ENCODE results near the gene LBHD2.
"Not testable (repeated sequence)": the region's sequence is repeated elsewhere in the genome, so short reads cannot be mapped to it uniquely, and the experiment has no call there.

The LBHD2 gene

DNA sequence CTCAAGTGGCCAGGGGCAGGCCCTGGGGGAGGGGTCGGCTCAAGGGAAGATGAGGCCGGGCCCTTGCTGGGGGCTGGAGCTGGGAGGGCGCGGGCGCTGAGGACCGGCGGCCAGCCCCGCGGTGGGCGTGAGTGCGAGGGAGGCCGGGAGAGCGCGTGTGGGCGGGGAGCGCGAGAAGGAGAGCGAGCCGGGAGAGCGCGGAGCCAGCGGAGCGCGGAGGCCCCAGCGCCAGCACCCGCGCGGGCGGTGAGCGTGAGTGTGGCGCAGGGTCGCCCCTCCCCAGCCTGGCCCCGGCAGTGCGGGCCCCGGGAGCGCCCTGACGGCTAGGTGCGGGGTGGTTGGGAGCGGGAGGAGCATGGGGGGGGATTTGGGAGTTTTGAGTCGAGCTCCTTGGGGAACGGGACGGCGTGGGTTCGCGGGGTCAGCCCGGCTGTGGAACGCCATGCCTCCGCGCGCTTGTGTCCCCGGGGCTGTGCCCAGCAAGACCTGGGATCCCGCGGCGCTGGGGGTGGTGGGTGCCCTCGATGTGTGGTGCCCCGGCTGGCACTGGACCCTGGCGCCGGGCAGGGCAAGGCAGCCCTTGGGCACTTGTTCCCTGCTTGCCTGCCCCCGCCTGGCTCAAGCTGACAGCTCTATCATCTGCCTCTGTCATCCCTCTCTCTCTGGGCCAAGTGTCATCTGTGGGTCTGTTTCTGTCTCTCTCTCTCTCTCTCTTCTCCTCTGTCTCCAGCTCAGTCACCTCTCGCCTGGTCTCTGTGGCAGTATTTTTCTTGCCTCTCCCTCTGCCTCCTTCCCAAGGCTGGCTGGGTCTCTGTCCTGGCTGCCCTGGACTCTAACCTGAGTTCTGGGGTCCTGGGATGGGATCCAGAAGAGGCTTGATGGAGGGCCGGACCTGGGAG, at the start of gene LBHD2:
TSS of gene LBHD2 (plus strand) at position 190 of the 899 bp plus-strand sequence. CDS start 1,803 bp downstream, outside the sequence.
- FAIRE-seq, result no peak

DNA sequence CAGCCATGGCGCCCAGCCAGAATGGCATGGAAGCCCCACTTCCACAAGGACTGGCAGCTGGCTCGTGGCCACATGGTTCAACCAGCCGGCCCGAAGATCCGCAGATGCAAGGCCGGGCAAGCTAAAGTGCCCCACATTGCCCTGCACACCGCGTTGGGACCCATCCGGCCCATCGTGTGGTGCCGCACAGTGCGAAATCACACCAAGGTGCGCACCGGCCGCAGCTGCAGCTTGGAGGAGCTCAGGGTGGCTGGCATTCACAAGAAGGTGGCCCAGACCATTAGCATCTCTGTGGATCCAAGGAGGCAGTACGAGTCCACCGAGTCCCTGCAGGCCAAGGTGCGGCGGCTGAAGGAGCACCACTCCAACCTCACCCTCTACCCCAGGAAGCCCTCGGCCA, 42.5 kb upstream of the LBHD2 start:
- no peak for FAIRE-seq

DNA sequence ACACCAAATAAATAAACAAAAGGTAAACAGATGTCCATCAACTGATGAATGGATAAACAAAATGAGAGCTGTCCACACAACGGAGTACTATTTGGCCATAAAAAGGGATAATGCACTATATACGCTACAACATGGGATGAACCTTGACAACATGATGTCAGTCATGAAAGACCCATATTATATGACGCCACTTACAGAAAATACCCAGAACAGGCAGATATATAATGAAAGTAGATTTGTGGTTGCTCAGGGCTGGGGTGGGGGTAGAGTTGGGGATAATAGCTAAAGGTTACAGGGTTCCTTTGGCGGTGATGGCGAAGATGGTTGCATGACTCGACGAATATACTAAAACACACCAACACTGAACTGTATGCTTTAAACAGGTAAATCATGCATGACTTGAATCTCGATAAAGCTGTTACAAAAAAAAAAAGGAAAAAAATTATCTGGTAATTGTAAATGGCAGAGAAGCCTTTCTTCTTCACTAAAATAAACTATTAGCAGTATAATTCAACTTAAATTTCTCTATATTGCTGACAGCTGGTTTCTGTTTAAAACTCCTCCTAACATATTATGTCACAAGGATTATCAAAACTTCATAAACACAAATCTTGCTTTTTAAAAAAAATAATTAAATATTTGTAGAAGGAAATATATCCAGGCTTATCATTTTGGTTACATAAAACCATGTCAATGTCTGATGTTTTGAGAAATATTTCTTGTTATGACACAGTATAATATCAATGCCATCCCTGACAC, 40.6 kb upstream of the LBHD2 start:
- no peak for FAIRE-seq

DNA sequence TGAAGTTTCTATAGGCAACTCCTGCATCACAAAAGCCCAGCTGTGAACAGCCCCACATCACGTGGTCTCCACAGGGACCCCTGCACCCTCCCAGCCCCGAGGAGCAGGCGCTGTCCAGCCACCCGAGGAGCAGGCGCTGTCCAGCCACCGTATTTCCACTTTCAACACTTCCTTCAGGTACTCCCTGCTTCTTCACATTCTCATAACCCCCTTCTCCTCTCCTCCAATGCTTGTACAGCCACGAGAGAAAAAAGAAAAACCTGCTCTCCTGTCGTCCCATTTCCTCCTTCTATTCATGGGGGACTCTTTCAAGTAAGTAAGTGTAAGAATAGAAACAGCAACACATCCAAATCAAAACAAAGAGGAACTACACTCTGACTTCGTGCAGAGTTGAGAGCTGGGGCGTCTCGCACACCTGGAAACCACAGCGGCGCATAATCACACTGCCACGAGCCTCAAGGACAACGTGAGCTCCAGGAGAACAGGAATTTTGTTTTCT, 38.6 kb upstream of the LBHD2 start:
- FAIRE-seq, result no peak

DNA sequence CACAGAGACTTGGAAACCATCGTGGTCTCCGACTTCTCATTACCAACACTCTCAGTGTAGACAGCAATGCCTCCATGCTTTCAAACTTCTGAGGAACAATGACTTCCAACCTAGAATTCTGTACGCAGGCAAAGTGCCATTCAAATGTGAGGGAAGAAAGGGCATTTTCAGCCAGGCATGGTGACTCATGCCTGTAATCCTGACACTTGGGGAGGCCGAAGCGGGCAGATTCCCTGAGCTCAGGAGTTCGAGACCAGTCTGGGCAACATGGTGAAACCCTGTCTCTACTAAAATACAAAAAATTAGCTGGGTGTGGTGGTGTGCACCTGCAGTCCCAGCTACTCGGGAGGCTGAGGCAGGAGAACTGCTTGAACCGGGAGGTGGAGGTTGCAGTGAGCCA, 36.6 kb upstream of the LBHD2 start:
- not testable (repeated sequence) for FAIRE-seq

DNA sequence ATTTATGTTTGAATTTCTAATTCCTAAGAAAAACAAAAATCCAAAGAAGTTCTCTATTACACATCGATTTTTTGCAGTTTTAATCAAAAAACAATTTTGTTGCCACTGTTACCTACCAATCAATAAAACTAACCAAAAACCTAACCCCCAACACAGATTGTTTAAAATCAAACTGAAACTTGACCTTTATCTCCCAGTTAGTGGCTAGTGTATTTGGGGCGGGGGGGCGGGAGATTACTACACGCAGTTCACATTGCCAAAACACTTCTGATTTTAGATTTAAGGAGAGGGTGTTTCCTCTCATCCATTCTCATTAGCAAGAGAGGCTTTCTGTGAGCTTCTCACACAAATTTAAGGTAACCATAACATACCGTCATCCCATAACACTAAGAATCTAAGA, 33.1 kb upstream of the LBHD2 start:
- FAIRE-seq, result no peak

DNA sequence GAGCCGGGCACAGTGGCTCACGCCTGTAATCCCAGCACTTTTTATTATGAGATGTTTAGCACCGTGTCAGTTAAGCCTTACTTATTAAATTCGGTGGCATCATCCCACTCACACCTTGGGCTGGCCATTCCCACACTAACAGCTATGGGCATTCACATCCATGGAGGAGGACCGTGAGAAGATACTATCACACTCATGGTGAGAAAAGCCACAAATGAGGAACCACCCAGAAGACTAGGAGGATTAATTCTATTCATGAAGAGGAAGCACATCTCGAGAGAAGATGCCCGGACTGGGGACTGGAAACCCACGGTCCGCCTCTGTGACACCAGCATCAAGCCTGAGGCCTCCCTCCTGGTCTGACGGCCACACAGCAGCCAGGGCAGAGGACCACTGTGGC, 31.6 kb upstream of the LBHD2 start:
- no peak for FAIRE-seq

DNA sequence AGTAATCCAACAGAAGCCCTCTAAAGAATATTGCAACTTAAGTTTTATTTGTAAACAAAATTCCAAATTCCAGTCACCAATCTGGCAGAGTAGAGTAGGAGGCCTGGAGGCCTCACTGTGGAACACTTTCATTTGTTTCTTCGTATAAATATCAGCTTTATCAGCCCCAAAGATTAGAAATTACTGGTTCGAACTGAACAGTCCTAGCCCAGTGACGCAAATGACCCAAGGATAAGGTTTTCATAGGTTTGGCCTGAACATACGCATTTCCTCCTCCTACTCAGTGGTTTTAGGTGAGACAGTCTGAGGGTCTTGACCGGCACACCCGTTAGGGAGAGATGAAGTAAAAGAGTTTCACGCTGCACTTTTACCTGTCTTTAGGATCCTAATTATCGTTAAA, 28.3 kb upstream of the LBHD2 start:
- FAIRE-seq, result no peak

DNA sequence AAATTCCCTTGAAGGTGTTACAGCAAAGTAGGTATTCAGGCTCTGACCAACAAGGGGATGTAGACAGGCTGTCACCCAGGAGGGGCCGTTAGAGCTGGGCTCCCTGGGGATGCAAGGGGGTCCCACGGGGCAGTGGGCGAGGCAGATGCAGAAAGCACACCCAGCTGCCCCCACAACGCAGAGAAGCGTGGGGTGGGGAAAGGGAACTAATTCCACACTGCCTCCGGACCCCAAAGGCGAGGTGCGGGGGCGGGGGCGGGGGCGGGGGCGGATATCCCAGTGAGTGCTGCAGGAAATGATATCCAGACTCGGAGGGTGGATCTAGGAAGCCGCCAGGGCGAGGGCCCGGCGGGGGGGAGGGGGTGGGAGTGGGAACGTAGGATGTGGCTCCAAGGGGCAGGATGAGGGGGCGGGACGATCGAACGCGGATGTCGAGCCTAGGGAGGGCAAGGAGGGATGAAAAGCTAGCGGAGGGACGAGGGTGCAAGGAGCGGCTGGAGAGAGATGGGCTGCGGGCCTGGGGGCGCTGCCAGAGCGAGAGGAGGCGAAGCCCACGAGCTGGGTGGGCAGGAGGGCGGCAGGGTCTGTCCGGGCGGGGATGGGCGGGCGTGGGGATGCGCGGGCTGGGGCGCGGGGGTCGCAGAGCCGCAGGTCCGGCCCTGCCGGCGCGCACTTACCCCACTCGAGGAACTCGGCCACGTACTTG, 27.5 kb upstream of the LBHD2 start:
- no peak for FAIRE-seq

DNA sequence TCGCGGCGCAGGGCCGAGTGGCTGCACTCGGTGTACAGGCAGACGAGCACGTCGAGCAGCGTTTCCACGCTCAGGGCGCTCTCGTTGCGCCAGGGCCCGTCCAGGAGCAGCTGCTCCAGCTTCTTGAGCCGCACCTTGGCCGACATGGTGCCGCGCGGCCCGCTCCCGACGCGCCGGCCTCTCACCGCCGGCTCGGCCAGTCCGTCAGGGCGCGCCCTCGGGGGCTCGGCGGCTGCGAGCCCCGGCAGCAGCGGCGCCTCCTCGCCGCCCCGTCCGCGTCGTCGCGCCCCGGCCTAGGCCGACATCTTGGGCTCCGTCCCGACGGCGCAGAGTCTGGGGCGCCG, 27.0 kb upstream of the LBHD2 start:
- FAIRE-seq, result no peak

DNA sequence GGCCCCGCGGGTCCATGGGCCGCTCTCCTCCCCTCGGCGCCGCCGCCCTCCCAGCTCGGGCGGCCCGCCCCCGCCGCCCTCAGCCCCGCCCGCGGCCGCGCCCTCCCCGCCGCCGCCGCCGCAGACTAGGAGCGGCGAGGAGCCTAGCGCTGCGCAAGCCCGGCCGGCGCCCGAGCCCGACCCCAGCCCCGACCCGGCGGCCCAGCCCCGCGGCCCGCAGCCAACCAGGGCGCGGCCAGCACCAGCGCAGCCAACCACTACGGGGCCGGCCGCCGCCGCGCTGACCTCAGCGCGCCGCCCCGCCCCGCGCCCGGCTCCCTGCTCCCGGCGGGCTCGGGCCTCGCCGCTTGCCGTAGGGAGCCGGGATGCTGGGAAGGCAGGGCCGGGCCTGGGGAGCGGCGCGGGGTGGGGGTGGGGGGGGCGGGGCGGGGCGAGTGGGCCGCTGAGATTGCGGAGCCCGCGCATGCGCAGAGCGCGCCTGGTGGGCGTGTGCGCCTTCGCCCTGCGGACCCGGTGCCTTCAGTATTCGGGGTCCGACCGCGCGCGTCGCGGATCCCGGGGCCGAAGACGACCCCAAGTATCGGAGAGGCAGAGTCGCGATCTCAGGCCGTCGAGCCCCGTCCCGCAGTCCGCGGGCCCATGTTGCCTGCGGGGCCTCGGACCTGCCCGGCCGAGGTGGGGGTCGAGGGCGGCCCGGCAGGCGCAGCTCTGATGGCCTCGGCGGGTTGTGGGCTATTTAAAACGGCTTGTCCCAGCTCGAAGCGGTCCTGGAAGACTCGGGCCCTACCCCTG, 26.4 kb upstream of the LBHD2 start, which contains the start of gene CDC42BPB:
TSS of gene CDC42BPB (minus strand) at position 178 of the 792 bp plus-strand sequence. CDS start 376 bp downstream, outside the sequence.
- FAIRE-seq, result no peak

DNA sequence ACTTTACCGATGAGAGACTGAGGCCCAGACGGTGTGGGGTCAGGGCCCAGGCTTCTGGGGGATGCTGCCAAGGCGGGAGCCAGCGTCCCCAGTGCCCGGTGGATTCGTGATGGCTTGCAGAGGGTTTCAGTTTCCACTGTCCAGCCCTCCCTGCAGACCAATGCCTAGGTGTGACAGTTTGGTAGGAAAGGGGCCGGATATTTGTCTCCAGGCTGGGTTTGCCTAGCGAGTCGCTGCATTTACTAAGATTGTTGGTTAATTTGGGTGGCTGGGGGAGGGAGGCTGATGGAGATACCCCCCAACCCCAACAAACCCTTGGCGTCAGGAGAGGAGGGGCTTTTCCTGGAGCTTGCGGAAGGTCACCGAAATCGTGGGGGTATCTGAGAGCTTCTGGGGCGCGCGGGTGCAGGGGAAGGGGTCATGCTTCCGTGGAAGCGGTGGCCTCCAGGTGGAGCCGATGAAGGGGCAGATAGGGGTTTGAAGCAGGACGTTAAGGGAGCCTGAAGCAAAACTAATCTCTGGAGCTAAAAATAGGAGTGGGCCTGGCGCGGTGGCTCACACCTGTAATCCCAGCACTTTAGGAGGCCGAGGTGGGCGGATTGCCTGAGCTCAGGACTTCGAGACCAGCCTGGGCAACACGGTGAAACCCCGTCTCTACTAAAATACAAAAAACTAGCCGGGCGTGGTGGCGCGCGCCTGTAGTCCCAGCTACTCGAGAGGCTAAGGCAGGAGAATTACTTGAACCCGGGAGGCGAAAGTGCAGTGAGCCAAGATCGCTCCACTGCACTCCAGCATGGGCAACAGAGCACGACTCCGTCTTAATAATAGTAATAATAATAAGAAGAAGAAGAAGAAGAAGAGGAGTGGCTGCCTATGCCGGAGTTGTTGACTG, 25.6 kb upstream of the LBHD2 start:
- no peak for FAIRE-seq

DNA sequence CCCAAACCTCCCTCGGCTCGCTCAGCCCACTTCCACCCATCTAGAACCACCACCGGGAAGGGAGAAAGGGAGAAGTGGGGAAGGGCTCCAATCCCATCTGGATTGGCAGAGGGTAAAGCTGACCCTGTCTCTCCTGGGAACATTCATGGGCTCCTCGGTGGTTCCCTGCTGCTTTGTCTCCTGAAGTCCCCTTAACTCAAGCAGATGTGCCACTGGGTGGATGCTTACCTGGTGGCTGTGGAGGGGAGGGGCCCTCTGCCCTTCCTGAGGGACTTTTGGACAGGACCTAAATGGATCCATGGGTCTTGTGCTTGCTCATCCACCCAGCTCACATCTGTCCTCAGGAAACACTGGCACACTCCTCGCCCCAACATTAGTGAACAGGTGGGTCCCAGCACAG, 24.5 kb upstream of the LBHD2 start:
- FAIRE-seq, result no peak

DNA sequence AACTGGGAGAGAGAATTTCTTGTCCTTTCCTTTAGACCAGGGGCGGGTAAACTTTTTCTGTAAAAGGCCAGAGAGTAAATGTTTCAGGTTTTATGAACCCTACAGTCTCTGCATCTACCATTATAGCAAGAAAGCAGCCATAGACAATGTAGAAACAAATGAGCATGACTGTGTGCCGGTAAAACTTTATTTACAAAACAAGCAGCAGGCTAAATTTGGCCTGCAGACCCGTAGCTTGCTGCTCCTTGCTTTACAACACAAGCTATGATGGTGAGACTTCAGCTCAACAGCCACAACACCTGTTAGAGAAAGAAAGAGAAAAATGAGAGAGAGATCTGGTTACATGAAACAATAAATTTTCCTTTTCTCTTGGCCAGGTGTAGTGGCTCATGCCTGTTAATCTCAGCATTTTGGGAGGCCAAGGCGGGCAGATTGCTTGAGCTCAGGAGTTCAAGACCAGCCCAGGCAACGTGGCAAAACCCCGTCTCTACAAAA, 22.5 kb upstream of the LBHD2 start:
- no peak for FAIRE-seq

DNA sequence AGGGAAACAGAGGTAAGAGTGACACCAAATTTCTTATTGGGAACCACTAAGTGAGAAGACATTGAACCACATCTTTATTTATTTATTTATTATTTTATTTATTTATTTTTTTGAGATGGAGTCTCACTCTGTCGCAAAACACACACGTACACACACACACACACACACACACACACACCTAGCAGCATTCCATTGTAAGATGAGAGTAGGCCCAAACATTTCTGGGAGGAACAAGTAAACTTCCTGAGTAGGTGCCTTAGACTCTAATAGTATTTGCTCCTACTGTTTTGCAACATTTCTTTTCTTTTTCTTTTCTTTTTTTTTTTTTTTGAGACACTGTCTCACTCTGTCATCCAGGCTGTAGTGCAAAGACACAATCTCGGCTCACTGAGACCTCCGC, 19.6 kb upstream of the LBHD2 start:
- FAIRE-seq, result no peak

DNA sequence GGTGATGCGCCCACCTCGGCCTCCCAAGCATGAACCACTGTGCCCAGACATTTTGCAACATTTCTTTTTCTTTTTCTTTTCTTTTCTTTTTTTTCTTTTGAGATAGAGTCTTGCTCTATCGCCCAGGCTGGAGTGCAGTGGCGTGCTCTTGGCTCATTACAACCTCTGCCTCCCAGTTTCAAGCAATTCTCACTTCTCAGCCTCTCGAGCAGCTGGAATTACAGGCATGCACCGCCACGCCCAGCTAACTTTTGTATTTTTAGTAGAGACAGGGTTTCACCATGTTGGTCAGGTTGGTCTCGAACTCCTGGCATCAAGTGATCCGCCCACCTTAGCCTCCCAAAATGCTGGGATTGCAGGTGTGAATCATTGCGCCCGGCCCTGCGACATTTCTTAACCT, 19.0 kb upstream of the LBHD2 start:
- no peak for FAIRE-seq

DNA sequence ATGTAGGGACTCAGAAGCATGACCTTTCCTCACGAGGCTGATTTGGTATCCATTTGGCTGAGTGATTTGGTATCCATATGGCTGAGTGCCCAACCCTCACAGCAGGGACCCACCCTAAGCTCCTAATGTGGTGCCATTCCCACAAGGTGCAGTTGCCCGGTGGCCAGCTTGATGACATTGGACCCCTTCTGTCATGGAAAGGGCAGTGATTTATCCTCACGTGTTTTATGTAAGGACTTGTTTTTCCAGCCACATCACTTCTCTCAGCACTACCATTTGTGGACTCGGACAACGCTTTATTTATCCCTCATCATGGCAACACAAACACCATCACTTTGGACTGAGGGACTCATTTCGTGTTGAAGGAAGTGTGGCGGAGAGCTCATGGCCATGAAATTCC, 18.1 kb upstream of the LBHD2 start:
- no peak for FAIRE-seq

DNA sequence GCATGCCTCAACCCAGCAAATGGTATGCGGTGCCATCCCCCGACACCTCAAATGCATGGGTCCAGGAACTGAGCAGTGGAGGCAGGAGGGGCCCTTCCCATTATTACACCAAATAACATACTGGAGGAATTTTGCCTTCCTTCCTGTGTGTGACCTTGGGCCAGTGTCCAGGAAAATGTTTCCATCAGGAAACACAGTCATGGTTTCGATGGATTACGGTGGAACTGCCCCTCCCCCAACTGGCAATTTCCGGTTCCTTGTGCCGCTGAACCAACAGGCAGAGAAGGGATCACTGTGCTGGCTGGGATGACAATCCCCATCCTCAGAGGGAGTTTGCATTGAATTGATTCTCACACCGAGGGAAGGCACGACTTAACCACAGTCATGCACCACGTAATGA, 17.6 kb upstream of the LBHD2 start:
- FAIRE-seq, result no peak

DNA sequence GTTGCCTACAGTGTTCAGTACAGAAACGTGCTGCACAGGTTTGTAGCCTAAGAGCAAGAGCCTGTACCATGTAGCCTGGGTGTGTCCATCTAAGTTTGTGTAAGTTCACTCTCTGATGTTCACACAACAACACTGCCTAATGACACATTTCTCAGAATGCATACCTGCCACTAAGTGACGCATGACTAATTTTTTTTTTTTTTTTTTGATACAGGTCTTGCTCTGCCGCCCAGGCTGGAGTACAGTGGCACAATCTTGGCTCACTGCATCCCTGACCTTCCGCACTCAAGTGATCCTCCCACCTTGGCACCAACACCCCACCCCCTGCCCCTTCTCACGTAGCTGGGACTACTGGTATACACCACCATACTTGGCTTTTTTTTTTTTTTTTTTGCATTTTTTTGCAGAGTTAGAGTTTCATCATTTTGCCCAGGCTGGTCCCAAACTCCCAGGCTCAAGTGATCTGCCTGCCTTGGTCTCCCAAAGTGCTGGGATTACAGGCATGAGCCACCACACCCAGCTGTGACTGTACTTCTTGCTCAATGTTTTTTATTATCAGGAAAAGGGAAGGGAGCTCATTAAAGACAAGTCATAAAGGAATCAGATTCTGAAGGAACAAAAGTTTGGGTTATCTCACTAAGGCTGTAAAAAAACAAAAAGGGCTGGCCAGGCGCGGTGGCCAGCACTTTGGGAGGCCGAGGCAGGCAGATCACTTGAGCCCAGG, 16.6 kb upstream of the LBHD2 start:
- no peak for FAIRE-seq

DNA sequence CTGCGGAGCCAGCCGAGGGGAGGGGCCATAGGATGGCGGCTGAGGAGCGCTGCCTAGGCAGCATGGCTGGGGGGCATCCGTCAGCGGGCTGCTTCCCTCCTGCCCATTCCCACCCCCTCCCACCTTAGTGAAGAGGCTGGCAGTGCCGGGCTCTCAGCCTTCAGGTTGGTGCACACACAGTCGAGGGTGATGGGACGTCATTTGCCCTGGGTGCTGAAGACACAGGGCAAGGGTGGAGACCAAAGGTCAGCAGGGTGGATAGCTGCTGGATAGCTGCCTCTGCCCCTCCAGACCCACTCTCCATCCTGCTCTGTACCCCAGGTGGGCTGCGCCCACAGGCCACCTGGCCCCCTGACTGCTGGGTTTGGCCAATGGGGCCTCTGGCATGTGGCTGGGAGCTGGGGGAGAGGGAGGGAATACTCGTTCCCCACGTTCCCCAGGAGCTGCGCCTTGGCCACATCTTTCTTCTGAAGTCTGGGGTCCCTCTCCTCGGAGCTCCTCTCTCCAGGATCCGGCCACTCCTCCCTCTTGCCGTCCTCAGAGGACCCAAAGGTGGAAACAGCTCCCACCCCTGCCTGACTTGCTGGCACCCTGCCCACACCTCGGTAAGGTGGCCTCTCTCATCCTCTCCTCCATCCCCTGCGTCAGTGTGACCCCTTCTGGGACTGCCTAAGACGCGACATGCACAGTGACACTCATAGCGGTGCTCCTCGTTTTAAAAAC, 15.5 kb upstream of the LBHD2 start:
- no peak for FAIRE-seq

Data from endometrium (tissue), 2 donors.